ENCODE results near the gene TENM4.

GRCh38 chr11:78773492-78773891 lies 667.3 kb downstream of the TENM4 start:
- TF ChIP-seq CTCF (IDR thresholded peaks at IDR 0.05 in 4 of 5, conservative IDR thresholded peaks at IDR 0.05 in 1 of 5) (no peak), POLR2A (IDR thresholded peaks at IDR 0.05) (no peak)

Data from gastrocnemius medialis (tissue), 4 donors.